GM06990 (cell line): ENCODE measurements around the gene DOCK4.

Experiments
- DNase-seq: peaks from one replicate; pipeline ENCODE4 v3.0.0-alpha.2; 2011; ENCODE audit not compliant: insufficient read length; ENCODE audit errors: extremely low read depth
- H3K27me3 ChIP-seq: replicated peaks from 2 replicates; pipeline ENCODE4 v1.6.0; 2011; ENCODE audit warnings: low read length; ENCODE audit not compliant: control insufficient read depth, insufficient read depth
- H3K36me3 ChIP-seq: 2 replicates; pipeline ENCODE4 v1.5.1; 2011; ENCODE audit warnings: low read length; ENCODE audit not compliant: control insufficient read depth, insufficient read depth
- H3K4me3 ChIP-seq: replicated peaks from 2 replicates; pipeline ENCODE4 v1.5.1; 2011; ENCODE audit warnings: low read depth, mild to moderate bottlenecking, control low read depth, low read length
- TF ChIP-seq, protein P1 (sequence below): IDR thresholded peaks from 2 replicates; pipeline ENCODE4 v1.5.1; 2011; ENCODE audit warnings: low read length, control low read depth, mild to moderate bottlenecking, inconsistent platforms; ENCODE audit not compliant: insufficient read depth, poor library complexity, severe bottlenecking

DOCK4 gene

GRCh38 chr7:111852081-111852480 lies 354.1 kb downstream of the DOCK4 start:
- no peaks in the 10 kb centered on the region for H3K27me3 ChIP-seq
- TF ChIP-seq, protein P1, sequence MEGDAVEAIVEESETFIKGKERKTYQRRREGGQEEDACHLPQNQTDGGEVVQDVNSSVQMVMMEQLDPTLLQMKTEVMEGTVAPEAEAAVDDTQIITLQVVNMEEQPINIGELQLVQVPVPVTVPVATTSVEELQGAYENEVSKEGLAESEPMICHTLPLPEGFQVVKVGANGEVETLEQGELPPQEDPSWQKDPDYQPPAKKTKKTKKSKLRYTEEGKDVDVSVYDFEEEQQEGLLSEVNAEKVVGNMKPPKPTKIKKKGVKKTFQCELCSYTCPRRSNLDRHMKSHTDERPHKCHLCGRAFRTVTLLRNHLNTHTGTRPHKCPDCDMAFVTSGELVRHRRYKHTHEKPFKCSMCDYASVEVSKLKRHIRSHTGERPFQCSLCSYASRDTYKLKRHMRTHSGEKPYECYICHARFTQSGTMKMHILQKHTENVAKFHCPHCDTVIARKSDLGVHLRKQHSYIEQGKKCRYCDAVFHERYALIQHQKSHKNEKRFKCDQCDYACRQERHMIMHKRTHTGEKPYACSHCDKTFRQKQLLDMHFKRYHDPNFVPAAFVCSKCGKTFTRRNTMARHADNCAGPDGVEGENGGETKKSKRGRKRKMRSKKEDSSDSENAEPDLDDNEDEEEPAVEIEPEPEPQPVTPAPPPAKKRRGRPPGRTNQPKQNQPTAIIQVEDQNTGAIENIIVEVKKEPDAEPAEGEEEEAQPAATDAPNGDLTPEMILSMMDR: no peak

DNA sequence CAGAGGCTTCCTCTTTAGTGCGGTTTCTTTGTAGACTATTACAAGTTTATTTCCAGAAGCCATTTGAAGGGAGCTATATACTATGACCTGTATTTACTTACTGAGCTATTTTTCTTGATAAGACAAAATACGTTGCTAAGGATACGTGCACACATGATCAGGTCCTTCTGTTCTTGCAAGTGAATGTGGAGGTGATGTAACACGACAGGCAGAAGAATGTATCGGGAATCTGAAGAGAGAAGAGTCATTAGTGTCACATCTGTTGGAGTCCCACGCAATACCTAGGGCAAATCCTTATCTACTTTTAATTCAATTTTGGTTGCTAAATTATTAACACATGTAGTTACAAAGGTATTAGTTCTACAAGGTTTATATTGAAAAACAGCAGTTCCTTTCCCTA lies 359.3 kb downstream of the DOCK4 start:
- H3K4me3 ChIP-seq: no peak overlapping the region
- DNase-seq: no peak
- no peaks in the 10 kb centered on the region for H3K27me3 ChIP-seq
- H3K36me3 ChIP-seq: no peaks in the 10 kb centered on the region
- TF ChIP-seq, protein P1: no peak

More at GRCh38 chr7:111852081-111852480, 354.1 kb downstream of the DOCK4 start:
- Histone ChIP-seq H3K4me3 (no peak overlapping the region), H3K36me3 (no peaks in the 10 kb centered on the region)
- DNase-seq: no peak

- no peak for DNase-seq
- H3K4me3 ChIP-seq: no peak overlapping the region
- TF ChIP-seq, protein P1: no peak
- H3K27me3 ChIP-seq: no peaks in the 10 kb centered on the region
- H3K36me3 ChIP-seq: no peaks in the 10 kb centered on the region
Measured at GRCh38 chr7:111845853-111846252, 360.3 kb downstream of the DOCK4 start.

DNA sequence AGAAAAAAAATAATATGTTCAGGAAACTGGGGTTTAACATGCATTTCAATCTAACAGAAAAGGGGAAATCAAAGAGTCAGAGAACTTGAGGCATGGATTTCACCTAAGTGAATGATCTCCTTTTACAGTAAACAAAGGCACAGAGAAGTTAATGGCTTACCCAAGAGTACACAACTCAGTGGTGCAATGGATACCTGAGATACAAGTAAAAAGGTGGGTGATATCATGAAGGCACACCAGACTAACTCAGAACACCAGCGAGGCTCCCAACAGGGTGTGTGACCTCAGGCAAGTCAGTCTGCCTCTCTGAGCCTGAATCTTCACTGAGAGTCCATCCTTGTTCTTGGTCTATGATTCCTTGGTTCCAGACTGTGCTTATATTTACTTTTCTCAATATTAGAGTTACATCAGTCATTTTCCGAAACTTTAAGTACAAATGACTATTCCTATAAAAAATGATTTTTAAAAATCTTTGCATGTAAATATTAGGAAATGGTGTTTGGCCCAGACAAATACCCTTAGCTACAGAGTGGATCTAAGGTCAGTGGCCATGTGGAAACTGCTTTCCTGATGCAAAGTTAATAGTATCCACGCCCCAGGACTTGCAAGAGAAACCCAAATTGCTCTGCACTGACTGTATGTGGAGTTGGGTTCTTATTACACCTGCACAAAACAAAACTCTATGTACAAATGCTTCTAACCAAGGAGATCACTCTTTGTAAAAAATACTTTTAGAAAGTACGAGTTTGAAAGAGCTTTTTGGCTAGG lies 361.1 kb downstream of the DOCK4 start:
- TF ChIP-seq, protein P1: no peak
- no peak overlapping the region for H3K4me3 ChIP-seq
- no peaks in the 10 kb centered on the region for H3K27me3 ChIP-seq
- no peak for DNase-seq
- no peaks in the 10 kb centered on the region for H3K36me3 ChIP-seq

GRCh38 chr7:111842491-111842890 lies 363.7 kb downstream of the DOCK4 start:
- H3K27me3 ChIP-seq: no peaks in the 10 kb centered on the region
- H3K36me3 ChIP-seq: no peaks in the 10 kb centered on the region
- H3K4me3 ChIP-seq: no peak overlapping the region
- TF ChIP-seq, protein P1: no peak
- DNase-seq: no peak
